Panc1 (cell line): ENCODE measurements around the gene UBA1. TPM values are rescaled to one million over a fixed set of nuclear protein-coding genes. Genes with fewer than 3 reads are reported as not detected.

Source experiments
- ATAC-seq: fragments of 200-7000 bp; cut with Tn5 transposase; 2 replicates; pipeline ENCODE4 v1.9.1; 2020; ENCODE audit warnings: mild to moderate bottlenecking, moderate library complexity
- BruUV-seq: library from RNA; stranded (reverse); fragments of 400-500 nt; replicated peaks from 2 replicates; lab custom pipeline; 2021; lab: Mats Ljungman, UMichigan
- CTCF ChIA-PET: fragments of 300-600 bp; sonication (Branson Sonifier 250); formaldehyde crosslinking; loops from one replicate; lab custom pipeline; 2022; ENCODE audit warnings: antibody characterized with exemption; lab: Charles Lee
- POLR2A ChIA-PET: fragments of 300-600 bp; sonication (Branson Sonifier 250); formaldehyde crosslinking; loops from one replicate; lab custom pipeline; 2022; ENCODE audit warnings: antibody characterized with exemption; lab: Charles Lee
- DNase-seq: peaks from one replicate; pipeline ENCODE4 v3.0.0-alpha.2; 2010; ENCODE audit warnings: low read depth, low spot score
- H3K27ac ChIP-seq: 2 replicates; pipeline ENCODE4 v1.5.1; 2011; ENCODE audit warnings: mild to moderate bottlenecking, low read length, inconsistent platforms
- H3K27me3 ChIP-seq: fragments of 200-500 bp; sonication (Bioruptor generic); 2 replicates; pipeline ENCODE4 v1.6.0; 2014; ENCODE audit warnings: low read length, inconsistent platforms; ENCODE audit not compliant: control insufficient read depth, insufficient read depth
- H3K36me3 ChIP-seq: fragments of 200-500 bp; sonication (Bioruptor generic); 2 replicates; pipeline ENCODE4 v1.5.1; 2014; ENCODE audit warnings: inconsistent platforms, mild to moderate bottlenecking, low read length, moderate library complexity; ENCODE audit not compliant: control insufficient read depth, insufficient read depth
- H3K4me1 ChIP-seq: 2 replicates; pipeline ENCODE4 v1.5.1; 2011; ENCODE audit warnings: inconsistent platforms, mild to moderate bottlenecking, low read length, moderate library complexity; ENCODE audit not compliant: control insufficient read depth, insufficient read depth
- H3K4me3 ChIP-seq, 2 experiments: 2 replicates each; pipeline ENCODE4 v1.5.1; 2011 to 2012; ENCODE audit warnings: low read depth in 2 of 2, low read length in 2 of 2, mild to moderate bottlenecking in 2 of 2, inconsistent platforms in 1 of 2, moderate library complexity in 1 of 2
- H3K9me3 ChIP-seq: fragments of 200-500 bp; sonication (Bioruptor generic); 2 replicates; pipeline ENCODE4 v1.5.1; 2014; ENCODE audit warnings: low read depth, mild to moderate bottlenecking, inconsistent platforms, low read length, moderate library complexity; ENCODE audit not compliant: control insufficient read depth, insufficient read depth
- POLR2AphosphoS5 ChIP-seq: IDR thresholded peaks from 2 replicates; pipeline ENCODE4 v1.6.1; 2012; ENCODE audit warnings: mild to moderate bottlenecking, low read depth, low read length, moderate library complexity
- SIN3A ChIP-seq: IDR thresholded peaks from 2 replicates; pipeline ENCODE4 v1.6.1; 2012; ENCODE audit warnings: low read depth, mild to moderate bottlenecking, low read length, moderate library complexity, borderline replicate concordance; ENCODE audit not compliant: insufficient read depth
- TCF7L2 ChIP-seq: IDR thresholded peaks from 2 replicates; pipeline ENCODE4 v1.6.1; 2011; ENCODE audit warnings: mild to moderate bottlenecking, low read depth, low read length, inconsistent platforms
- in situ Hi-C: cut with HindIII; loops from 2 replicates; pipeline ENCODE4 v1.10.0; 2016; ENCODE audit warnings: low sequenced_read_pairs, low pct_unique_long_range_greater_than_20kb
- intact Hi-C: fragments of 100-400 bp; cut with micrococcal nuclease; formaldehyde crosslinking; loops from one replicate; pipeline ENCODE4 v1.10.0; 2022; ENCODE audit not compliant: unreplicated experiment
- total RNA-seq: library from RNA; stranded (reverse); gene quantifications from one replicate; pipeline ENCODE4 v1.2.1, GENCODE V29; 2021; ENCODE audit not compliant: unreplicated experiment
- TF ChIP-seq, protein P1 (sequence below), 2 experiments: IDR thresholded peaks; 2 replicates each; pipeline ENCODE4 v1.6.1; 2011 to 2012; ENCODE audit warnings: low read depth in 2 of 2, control low read depth in 1 of 2, low read length in 1 of 2, mild to moderate bottlenecking in 1 of 2, moderate library complexity in 1 of 2; ENCODE audit not compliant: insufficient read depth in 1 of 2
- TF ChIP-seq, protein P2 (sequence below): fragments of 450-650 bp; IDR thresholded peaks from 2 replicates; pipeline ENCODE4 v1.5.1; 2017; ENCODE audit warnings: mild to moderate bottlenecking

UBA1 gene
- total RNA-seq, 1 experiment from 2014 or later: 302 TPM

DNA sequence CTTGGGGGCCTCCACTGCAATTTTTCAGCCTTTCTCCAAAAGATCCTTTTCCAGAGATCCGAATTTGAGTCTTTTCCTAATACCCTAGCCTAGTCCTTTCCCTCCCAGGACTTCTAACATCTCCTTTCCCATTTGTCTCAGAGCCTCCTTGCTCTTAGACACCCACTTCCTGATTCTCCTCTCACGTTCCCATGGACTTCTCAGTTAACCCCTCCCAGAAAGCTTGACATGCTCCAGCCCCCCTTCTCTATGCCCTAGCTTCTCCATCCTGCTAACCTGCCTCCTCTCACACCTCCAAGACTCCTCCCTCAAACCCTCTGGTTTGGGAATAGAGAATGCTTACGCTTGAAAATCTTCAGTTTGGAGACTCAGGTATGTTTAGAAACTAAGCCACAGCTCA is 2.5 kb downstream of the UBA1 start:
- Histone ChIP-seq H3K36me3 (peaks cover 10% of the 10 kb centered on the region), H3K4me3 (peak overlapping the region; percentile 10 to 14), H3K27me3 (no peaks in the 10 kb centered on the region), H3K9me3 (no peaks in the 10 kb centered on the region), H3K27ac (peak overlapping the region; percentile 68), H3K4me1 (peaks cover 33% of the 10 kb centered on the region)
- ATAC-seq (no peak), DNase-seq (no peak)
- intact Hi-C loops: loop anchor here (10.0 kb wide), 2 partner anchors 189 to 329 kb away; no protein-coding TSS in a partner anchor
- CTCF ChIA-PET: no interaction called here
- POLR2A ChIA-PET: no interaction called here
- TF ChIP-seq, protein P1, sequence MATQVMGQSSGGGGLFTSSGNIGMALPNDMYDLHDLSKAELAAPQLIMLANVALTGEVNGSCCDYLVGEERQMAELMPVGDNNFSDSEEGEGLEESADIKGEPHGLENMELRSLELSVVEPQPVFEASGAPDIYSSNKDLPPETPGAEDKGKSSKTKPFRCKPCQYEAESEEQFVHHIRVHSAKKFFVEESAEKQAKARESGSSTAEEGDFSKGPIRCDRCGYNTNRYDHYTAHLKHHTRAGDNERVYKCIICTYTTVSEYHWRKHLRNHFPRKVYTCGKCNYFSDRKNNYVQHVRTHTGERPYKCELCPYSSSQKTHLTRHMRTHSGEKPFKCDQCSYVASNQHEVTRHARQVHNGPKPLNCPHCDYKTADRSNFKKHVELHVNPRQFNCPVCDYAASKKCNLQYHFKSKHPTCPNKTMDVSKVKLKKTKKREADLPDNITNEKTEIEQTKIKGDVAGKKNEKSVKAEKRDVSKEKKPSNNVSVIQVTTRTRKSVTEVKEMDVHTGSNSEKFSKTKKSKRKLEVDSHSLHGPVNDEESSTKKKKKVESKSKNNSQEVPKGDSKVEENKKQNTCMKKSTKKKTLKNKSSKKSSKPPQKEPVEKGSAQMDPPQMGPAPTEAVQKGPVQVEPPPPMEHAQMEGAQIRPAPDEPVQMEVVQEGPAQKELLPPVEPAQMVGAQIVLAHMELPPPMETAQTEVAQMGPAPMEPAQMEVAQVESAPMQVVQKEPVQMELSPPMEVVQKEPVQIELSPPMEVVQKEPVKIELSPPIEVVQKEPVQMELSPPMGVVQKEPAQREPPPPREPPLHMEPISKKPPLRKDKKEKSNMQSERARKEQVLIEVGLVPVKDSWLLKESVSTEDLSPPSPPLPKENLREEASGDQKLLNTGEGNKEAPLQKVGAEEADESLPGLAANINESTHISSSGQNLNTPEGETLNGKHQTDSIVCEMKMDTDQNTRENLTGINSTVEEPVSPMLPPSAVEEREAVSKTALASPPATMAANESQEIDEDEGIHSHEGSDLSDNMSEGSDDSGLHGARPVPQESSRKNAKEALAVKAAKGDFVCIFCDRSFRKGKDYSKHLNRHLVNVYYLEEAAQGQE (IDR thresholded peaks at IDR 0.05; ENCODE audit: insufficient read depth in 1 of 2, low read depth in 2 of 2, low read length in 1 of 2): no peak
- TF ChIP-seq TCF7L2 (no peak), SIN3A (no peak), POLR2AphosphoS5 (no peak)
- TF ChIP-seq, protein P2, sequence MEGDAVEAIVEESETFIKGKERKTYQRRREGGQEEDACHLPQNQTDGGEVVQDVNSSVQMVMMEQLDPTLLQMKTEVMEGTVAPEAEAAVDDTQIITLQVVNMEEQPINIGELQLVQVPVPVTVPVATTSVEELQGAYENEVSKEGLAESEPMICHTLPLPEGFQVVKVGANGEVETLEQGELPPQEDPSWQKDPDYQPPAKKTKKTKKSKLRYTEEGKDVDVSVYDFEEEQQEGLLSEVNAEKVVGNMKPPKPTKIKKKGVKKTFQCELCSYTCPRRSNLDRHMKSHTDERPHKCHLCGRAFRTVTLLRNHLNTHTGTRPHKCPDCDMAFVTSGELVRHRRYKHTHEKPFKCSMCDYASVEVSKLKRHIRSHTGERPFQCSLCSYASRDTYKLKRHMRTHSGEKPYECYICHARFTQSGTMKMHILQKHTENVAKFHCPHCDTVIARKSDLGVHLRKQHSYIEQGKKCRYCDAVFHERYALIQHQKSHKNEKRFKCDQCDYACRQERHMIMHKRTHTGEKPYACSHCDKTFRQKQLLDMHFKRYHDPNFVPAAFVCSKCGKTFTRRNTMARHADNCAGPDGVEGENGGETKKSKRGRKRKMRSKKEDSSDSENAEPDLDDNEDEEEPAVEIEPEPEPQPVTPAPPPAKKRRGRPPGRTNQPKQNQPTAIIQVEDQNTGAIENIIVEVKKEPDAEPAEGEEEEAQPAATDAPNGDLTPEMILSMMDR: no peak
- BruUV-seq: no TSS peak
- in situ Hi-C loops: no loop called here

DNA sequence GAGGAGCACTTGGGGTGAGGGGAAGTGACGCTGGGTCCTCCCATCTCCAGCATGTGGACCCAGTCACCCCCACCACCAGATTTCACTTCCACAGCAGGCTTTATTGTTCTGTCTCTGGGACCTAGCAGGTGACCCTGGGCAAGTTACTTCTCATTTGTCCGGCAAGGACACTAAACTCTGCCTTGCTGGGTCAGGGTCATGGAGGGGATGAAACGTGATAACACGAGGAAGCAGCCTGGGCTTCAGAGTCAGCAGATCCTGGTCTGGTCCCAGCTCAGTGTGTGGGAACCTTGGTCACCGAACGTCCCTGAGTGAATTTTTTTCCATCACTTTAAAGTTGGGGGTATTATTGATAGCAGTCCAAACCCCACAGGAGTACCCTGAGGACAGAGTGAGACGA is 3.9 kb downstream of the UBA1 start:
- Histone ChIP-seq H3K27me3 (no peaks in the 10 kb centered on the region), H3K27ac (peak overlapping the region; percentile 68; the same call in 1 of the 2 replicates), H3K4me1 (peaks cover 32% of the 10 kb centered on the region), H3K9me3 (no peaks in the 10 kb centered on the region), H3K4me3 (no peak overlapping the region), H3K36me3 (peaks cover 14% of the 10 kb centered on the region)
- intact Hi-C loops: loop anchor here (10.0 kb wide), 2 partner anchors 187 to 327 kb away; no protein-coding TSS in a partner anchor
- POLR2A ChIA-PET: no interaction called here
- in situ Hi-C loops: no loop called here
- CTCF ChIA-PET: no interaction called here
- DNase-seq (no peak), ATAC-seq (no peak)
- no TSS peak for BruUV-seq
- no peak for TF ChIP-seq POLR2AphosphoS5
- TF ChIP-seq TCF7L2: no peak

GRCh38 chrX:47198026-47198686 is 4.5 kb downstream of the UBA1 start:
- Histone ChIP-seq H3K4me3 (no peak overlapping the region), H3K9me3 (no peaks in the 10 kb centered on the region), H3K4me1 (peaks cover 26% of the 10 kb centered on the region), H3K27ac (no peak overlapping the region), H3K27me3 (no peaks in the 10 kb centered on the region), H3K36me3 (peaks cover 14% of the 10 kb centered on the region)
- no peak for ATAC-seq
- CTCF ChIA-PET: no interaction called here
- intact Hi-C loops (loop anchor here (10.0 kb wide), 2 partner anchors 187 to 327 kb away; no protein-coding TSS in a partner anchor), in situ Hi-C loops (no loop called here)
- no TSS peak for BruUV-seq
- DNase-seq: no peak
- POLR2A ChIA-PET: no interaction called here
- TF ChIP-seq TCF7L2 (no peak), SIN3A (no peak), POLR2AphosphoS5 (no peak)
- TF ChIP-seq, protein P1 (IDR thresholded peaks at IDR 0.05; ENCODE audit: insufficient read depth in 1 of 2, low read depth in 2 of 2, low read length in 1 of 2): no peak
- TF ChIP-seq, protein P2: no peak
